AG10803 (cell line): Measurements from ENCODE around the gene IL1R2.

ENCODE experiments used
- DNase-seq: peaks from one replicate; pipeline ENCODE4 v3.0.0; 2010; ENCODE audit warnings: low read depth
- H3K4me3 ChIP-seq: 2 replicates; pipeline ENCODE4 v1.5.1; 2011; ENCODE audit warnings: mild to moderate bottlenecking, low read length, control low read depth
- CTCF ChIP-seq: conservative IDR thresholded peaks from 2 replicates; pipeline ENCODE4 v1.5.1; 2011; ENCODE audit warnings: mild to moderate bottlenecking, low read length, control low read depth, inconsistent platforms

The IL1R2 gene

DNA sequence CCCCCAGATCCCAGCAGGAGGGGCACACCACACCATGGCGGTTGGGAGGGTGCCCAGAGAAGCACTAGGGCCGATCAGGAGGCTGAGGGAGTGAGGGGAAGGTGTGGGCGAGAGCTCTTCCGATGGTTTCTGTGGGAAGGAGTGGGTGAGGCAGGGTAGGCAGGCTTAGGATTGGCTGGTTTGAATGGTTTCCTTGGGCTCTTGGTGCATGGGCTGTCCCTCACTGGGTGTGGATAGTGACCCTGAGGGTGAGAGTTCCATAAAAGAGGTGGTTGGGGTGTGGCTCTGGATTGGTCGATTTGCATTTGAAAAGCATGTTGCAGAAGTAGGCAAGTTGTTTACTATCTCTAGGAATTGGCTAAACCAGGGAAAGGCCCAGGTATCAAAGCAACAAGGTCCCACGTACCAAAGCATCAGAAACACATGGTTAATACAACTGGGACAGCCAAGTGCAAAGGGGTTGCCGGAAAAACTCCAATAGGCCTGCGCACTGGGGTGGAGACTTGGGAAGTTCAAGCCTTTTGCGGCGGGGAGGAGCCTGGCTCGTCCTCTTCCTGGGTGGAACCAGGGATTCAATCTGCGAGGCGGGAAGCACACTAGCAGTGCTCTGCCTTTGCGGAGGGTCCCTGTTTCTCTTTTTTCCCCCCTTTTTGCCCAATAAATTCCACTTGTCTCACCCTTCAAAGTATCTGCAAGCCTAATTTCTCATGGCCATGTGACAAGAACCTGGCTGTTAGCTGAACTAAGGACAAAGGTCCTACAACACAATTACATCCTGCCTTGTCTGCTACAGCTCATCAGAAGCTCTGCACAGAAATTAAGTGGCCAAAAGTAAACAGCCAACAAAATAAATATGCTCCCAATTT lies 43.2 kb downstream of the IL1R2 start:
- DNase-seq: no peak
- no peak for TF ChIP-seq CTCF
- H3K4me3 ChIP-seq: no peak overlapping the region

- no peak for TF ChIP-seq CTCF
- peak; percentile 85 for DNase-seq
- peak overlapping the region; percentile 25 for H3K4me3 ChIP-seq
These were observed 45.9 kb downstream of the IL1R2 start for GRCh38 chr2:102037681-102038080.

GRCh38 chr2:102040229-102040628 lies 48.5 kb downstream of the IL1R2 start:
- no peak overlapping the region for H3K4me3 ChIP-seq
- no peak for DNase-seq
- no peak for TF ChIP-seq CTCF

DNA sequence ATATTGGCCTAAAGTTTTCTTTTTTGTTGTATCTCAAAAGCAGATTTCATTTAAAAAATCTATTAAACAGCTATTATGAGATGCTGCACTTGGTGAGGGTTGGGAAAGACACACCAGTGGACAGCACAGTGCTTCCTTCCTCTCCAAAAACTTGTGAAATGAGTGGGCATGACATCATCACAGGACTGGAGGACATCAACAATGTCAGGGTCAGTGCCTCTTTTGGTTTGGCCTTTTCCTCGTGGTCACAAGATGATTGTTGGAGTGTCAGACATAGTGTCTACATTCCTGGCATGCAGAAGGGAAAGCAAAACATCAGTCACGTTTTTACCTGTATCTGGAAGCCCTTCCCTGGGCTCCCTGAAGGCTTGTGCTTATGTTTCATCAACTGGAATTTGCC lies 49.6 kb downstream of the IL1R2 start:
- DNase-seq: peak; percentile 72
- no peak overlapping the region for H3K4me3 ChIP-seq
- TF ChIP-seq CTCF: no peak

DNA sequence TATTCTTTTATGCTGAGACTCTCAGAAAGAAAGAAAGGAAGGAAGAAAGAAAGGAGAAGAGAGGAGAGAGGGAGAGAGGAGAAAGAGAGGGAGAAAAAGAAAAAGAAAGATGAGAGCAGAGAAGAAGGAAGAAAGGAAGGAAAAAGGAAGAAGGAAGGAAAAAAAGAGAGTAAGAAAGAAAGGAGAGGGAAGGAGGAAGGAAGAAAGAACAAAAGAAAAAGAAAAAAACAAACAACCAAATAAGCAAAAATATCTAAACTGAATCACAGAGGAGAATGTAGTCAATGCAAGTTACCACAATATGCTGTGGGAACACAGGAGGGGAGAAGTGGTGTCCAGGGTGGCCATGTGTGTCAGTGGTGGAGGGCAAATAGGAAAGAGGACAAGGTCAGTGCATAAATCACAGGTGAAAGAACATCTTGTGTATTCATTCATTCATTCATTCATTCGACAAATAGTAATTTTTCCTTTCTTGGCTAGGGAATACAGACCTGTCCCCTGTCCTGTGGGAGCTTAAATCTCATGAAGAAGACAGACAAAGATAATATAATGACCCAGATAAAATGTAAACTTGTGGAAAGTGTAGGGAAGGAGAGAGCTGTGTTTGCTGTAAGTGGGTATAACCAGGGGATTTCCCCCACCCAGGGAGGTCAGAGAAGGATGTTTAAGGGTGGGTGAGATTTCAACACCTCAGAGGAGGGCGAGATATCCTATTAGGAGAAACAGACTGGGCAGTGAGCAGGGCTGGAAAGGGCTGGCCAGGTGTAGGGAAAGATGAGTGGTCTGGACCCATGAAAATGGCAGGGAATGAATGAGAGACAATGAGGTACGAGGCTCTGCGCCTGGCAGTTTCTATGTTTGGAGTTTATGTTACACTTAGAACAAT lies 50.7 kb downstream of the IL1R2 start:
- no peak for TF ChIP-seq CTCF
- DNase-seq: no peak
- H3K4me3 ChIP-seq: no peak overlapping the region

GRCh38 chr2:102043560-102043959 lies 51.8 kb downstream of the IL1R2 start:
- no peak for TF ChIP-seq CTCF
- no peak for DNase-seq
- H3K4me3 ChIP-seq: no peak overlapping the region
